IMR-90 (cell line): ENCODE measurements around the gene TUBGCP6. TPM values are rescaled to one million over a fixed set of nuclear protein-coding genes. Genes with fewer than 3 reads are reported as not detected.

Experiments used
- ATAC-seq: fragments of 200-7000 bp; cut with Tn5 transposase; 2 replicates; pipeline ENCODE4 v1.9.1; 2020; ENCODE audit warnings: low read depth, mild to moderate bottlenecking, moderate library complexity
- BruUV-seq: library from RNA; stranded (reverse); fragments of 400-500 nt; replicated peaks from 2 replicates; lab custom pipeline; 2021; lab: Mats Ljungman, UMichigan
- CTCF ChIA-PET: fragments of 300-600 bp; formaldehyde crosslinking; extraction: SDS; loops from one replicate; lab custom pipeline; 2021; ENCODE audit warnings: antibody characterized with exemption; lab: Yijun Ruan, JAX
- POLR2A ChIA-PET: fragments of 300-600 bp; sonication (Branson Sonifier 250); formaldehyde crosslinking; loops from one replicate; lab custom pipeline; 2022; ENCODE audit warnings: antibody characterized with exemption; ENCODE audit not compliant: unreplicated experiment; lab: Charles Lee
- DNase-seq: peaks from one replicate; pipeline ENCODE4 v3.0.0; 2013
- H2AFZ ChIP-seq: replicated peaks from 2 replicates; pipeline ENCODE3; 2013; ENCODE audit warnings: low read length, mild to moderate bottlenecking; ENCODE audit not compliant: poor library complexity
- H2AK5ac ChIP-seq: 2 replicates; pipeline ENCODE4 v1.6.1; 2013; ENCODE audit warnings: low read depth, low read length, inconsistent platforms
- H2AK9ac ChIP-seq: replicated peaks from 2 replicates; pipeline ENCODE3; 2013; ENCODE audit warnings: mild to moderate bottlenecking, low read depth, low read length, moderate library complexity; ENCODE audit not compliant: poor library complexity
- H2BK120ac ChIP-seq: 2 replicates; pipeline ENCODE4 v1.6.1; 2013; ENCODE audit warnings: low read depth, low read length, inconsistent platforms
- H2BK15ac ChIP-seq: 3 replicates; pipeline ENCODE4 v1.6.1; 2013; ENCODE audit warnings: low read depth, low read length, inconsistent platforms
- H2BK20ac ChIP-seq: 2 replicates; pipeline ENCODE4 v1.6.1; 2013; ENCODE audit warnings: low read depth, mild to moderate bottlenecking, inconsistent platforms, low read length, moderate library complexity
- H2BK5ac ChIP-seq: 2 replicates; pipeline ENCODE4 v1.6.1; 2013; ENCODE audit warnings: mild to moderate bottlenecking, low read depth, low read length, inconsistent platforms; ENCODE audit not compliant: poor library complexity, severe bottlenecking
- H3K14ac ChIP-seq: replicated peaks from 2 replicates; pipeline ENCODE4 v1.6.1; 2013; ENCODE audit warnings: low read depth, low read length, inconsistent platforms
- H3K18ac ChIP-seq: 2 replicates; pipeline ENCODE4 v1.6.1; 2013; ENCODE audit warnings: low read depth, low read length, control low read depth
- H3K23ac ChIP-seq: 2 replicates; pipeline ENCODE4 v1.6.1; 2013; ENCODE audit warnings: low read depth, low read length, inconsistent platforms
- H3K27ac ChIP-seq: 2 replicates; pipeline ENCODE4 v1.5.1; 2013; ENCODE audit warnings: mild to moderate bottlenecking, control low read depth, low read length; ENCODE audit not compliant: insufficient read depth
- H3K27me3 ChIP-seq: 2 replicates; pipeline ENCODE4 v1.6.1; 2013; ENCODE audit warnings: low read length; ENCODE audit not compliant: control insufficient read depth, insufficient read depth
- H3K36me3 ChIP-seq: 2 replicates; pipeline ENCODE4 v1.6.1; 2013; ENCODE audit warnings: low read length, mixed read lengths; ENCODE audit not compliant: control insufficient read depth, insufficient read depth
- H3K4ac ChIP-seq: 2 replicates; pipeline ENCODE4 v1.6.1; 2013; ENCODE audit warnings: low read depth, low read length, inconsistent platforms
- H3K4me1 ChIP-seq: 2 replicates; pipeline ENCODE4 v1.6.1; 2013; ENCODE audit warnings: low read length, mixed read lengths; ENCODE audit not compliant: control insufficient read depth, insufficient read depth
- H3K4me2 ChIP-seq: 2 replicates; pipeline ENCODE4 v1.6.1; 2013; ENCODE audit warnings: low read depth, mild to moderate bottlenecking, control low read depth, low read length, moderate library complexity
- H3K4me3 ChIP-seq: 2 replicates; pipeline ENCODE4 v1.5.1; 2013; ENCODE audit warnings: low read depth, mild to moderate bottlenecking, control low read depth, low read length, moderate library complexity; ENCODE audit not compliant: insufficient read depth
- H3K56ac ChIP-seq: 2 replicates; pipeline ENCODE4 v1.6.1; 2013; ENCODE audit warnings: low read length, inconsistent platforms; ENCODE audit not compliant: insufficient read depth; ENCODE audit errors: extremely low read depth
- H3K79me1 ChIP-seq, 2 experiments: 2 replicates each; pipeline ENCODE4 v1.6.1; 2013; ENCODE audit warnings: low read length in 2 of 2, inconsistent platforms in 1 of 2, low read depth in 1 of 2
- H3K9ac ChIP-seq: 2 replicates; pipeline ENCODE4 v1.6.1; 2013; ENCODE audit warnings: low read depth, low read length, control low read depth
- H3K9me1 ChIP-seq: 2 replicates; pipeline ENCODE4 v1.6.1; 2013; ENCODE audit warnings: low read length, inconsistent platforms; ENCODE audit not compliant: insufficient read depth
- H3K9me3 ChIP-seq: 2 replicates; pipeline ENCODE4 v1.6.1; 2013; ENCODE audit warnings: low read length; ENCODE audit not compliant: control insufficient read depth, insufficient read depth
- H4K20me1 ChIP-seq: 2 replicates; pipeline ENCODE4 v1.6.1; 2013; ENCODE audit warnings: low read length, inconsistent platforms; ENCODE audit not compliant: insufficient read depth
- H4K5ac ChIP-seq: 2 replicates; pipeline ENCODE4 v1.6.1; 2013; ENCODE audit warnings: mild to moderate bottlenecking, low read depth, low read length, control low read depth
- H4K8ac ChIP-seq, 2 experiments: 2 replicates each; pipeline ENCODE4 v1.6.1; 2013; ENCODE audit warnings: low read depth in 2 of 2, low read length in 2 of 2, control low read depth in 1 of 2, inconsistent platforms in 1 of 2
- H4K91ac ChIP-seq: 2 replicates; pipeline ENCODE4 v1.6.1; 2013; ENCODE audit warnings: low read depth, low read length, inconsistent platforms; ENCODE audit not compliant: insufficient read depth
- MXI1 ChIP-seq: IDR thresholded peaks from 2 replicates; pipeline ENCODE4 v1.6.1; 2012; ENCODE audit warnings: low read depth, mild to moderate bottlenecking, low read length, moderate library complexity, borderline replicate concordance
- WGBS, 2 experiments: methylation state at CpG; one replicate each; pipeline versions ENCODE4 v1.1.5 to v1.1.7; 2013; ENCODE audit warnings: missing lambda C conversion rate in 2 of 2; ENCODE audit not compliant: insufficient read length in 1 of 2; ENCODE audit errors: extremely low coverage in 2 of 2; 5-methylcytosine and 5-hydroxymethylcytosine counted together
- dilution Hi-C: fragments of 300-500 bp; cut with HindIII; formaldehyde crosslinking; loops from one replicate; pipeline ENCODE4 v1.14.3; 2018; ENCODE audit warnings: low sequenced_read_pairs; ENCODE audit not compliant: unreplicated experiment
- in situ Hi-C: fragments of 300-500 bp; cut with MboI; formaldehyde crosslinking; loops from 3 replicates; pipeline ENCODE4 v1.14.3; 2019; ENCODE audit warnings: low sequenced_read_pairs, inconsistent platforms, mixed read lengths
- intact Hi-C: fragments of 100-400 bp; cut with micrococcal nuclease; formaldehyde crosslinking; loops from 2 replicates; pipeline ENCODE4 v1.10.0; 2022
- polyA plus RNA-seq, 3 experiments: library from polyadenylated mRNA; depleted of rRNA; stranded (reverse); fragments of >200 nt; gene quantifications; 2 replicates each; pipeline ENCODE4 v1.2.3, GENCODE V29; 2012; ENCODE audit warnings: low replicate concordance in 1 of 3
- total RNA-seq: library from RNA; depleted of rRNA; stranded (reverse); fragments of >200 nt; gene quantifications from 2 replicates; pipeline ENCODE4 v1.2.3, GENCODE V29; 2012

Gene TUBGCP6
- total and polyA plus RNA-seq, 2 of the 4 experiments (the other 2 are of a cell fraction), result 10.8 to 28.6 TPM

- Histone ChIP-seq H3K14ac (no peak overlapping the region), H4K5ac (no peak overlapping the region), H2BK20ac (no peak overlapping the region), H3K9me3 (no peaks in the 10 kb centered on the region), H3K18ac (no peak overlapping the region), H3K27ac (no peak overlapping the region), H2AFZ (no peak overlapping the region), H3K36me3 (peaks cover 69% of the 10 kb centered on the region), H3K27me3 (no peaks in the 10 kb centered on the region), H2BK5ac (no peak overlapping the region), H3K4me2 (no peak overlapping the region), H3K4ac (no peak overlapping the region), H3K23ac (no peak overlapping the region), H2AK9ac (no peak overlapping the region), H2BK120ac (no peak overlapping the region), H2BK15ac (no peak overlapping the region), H3K4me1 (no peaks in the 10 kb centered on the region), H3K9ac (no peak overlapping the region), H3K56ac (no peak overlapping the region), H3K79me1 (peaks cover 21 to 44% of the 10 kb centered on the region in 2 experiments), H3K4me3 (no peak overlapping the region), H4K8ac (no peak overlapping the region), H4K91ac (no peak overlapping the region), H4K20me1 (peaks cover 59% of the 10 kb centered on the region), H3K9me1 (peaks cover 3% of the 10 kb centered on the region; the same call in 1 of the 2 replicates), H2AK5ac (no peak overlapping the region)
- DNase-seq (no peak), ATAC-seq (no peak)
- intact Hi-C loops, result no loop called here
- ChIA-PET CTCF (no interaction called here), POLR2A (no interaction called here)
- in situ Hi-C loops, result loop anchor here (25.0 kb wide), 1 partner anchor 404 kb away; no protein-coding TSS in a partner anchor
- TF ChIP-seq MXI1, result no peak
- dilution Hi-C loops, result no loop called here
- WGBS, 2 experiments, result 98% methylated on average over 5 of the region's 15 CpGs; no CpG with 5 or more reads in 1 of the 2 experiments
- no TSS peak for BruUV-seq
These were observed 28.7 kb downstream of the TUBGCP6 start for GRCh38 chr22:50216055-50216683.
